IPS DF 4.7 (cell line): ENCODE data around the gene SLC8A3.

Experiments
- DNase-seq: peaks from one replicate; pipeline ENCODE4 v3.0.0-alpha.2; 2013; ENCODE audit warnings: low spot score; ENCODE audit errors: extremely low read depth

SLC8A3 gene

DNA sequence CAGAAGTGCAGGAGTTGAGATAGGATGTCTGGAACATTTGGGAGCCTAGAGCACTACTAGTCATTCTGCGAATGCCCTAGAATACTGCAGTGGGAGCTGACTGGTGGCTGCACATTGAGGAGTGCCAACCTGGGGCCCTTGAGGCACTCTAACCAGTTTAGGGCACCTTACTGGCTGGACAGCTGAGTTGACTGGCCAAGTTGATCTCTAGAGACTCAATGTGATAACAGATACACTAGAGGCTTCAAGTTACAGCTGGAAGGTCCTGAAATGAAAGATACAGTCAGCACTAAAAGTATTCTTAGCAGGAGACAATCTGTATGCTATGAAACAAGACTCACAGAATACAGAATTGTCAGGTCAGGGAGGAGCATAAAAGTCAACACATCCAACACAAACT is 8.0 kb downstream of the SLC8A3 start:
- no peak for DNase-seq

DNA sequence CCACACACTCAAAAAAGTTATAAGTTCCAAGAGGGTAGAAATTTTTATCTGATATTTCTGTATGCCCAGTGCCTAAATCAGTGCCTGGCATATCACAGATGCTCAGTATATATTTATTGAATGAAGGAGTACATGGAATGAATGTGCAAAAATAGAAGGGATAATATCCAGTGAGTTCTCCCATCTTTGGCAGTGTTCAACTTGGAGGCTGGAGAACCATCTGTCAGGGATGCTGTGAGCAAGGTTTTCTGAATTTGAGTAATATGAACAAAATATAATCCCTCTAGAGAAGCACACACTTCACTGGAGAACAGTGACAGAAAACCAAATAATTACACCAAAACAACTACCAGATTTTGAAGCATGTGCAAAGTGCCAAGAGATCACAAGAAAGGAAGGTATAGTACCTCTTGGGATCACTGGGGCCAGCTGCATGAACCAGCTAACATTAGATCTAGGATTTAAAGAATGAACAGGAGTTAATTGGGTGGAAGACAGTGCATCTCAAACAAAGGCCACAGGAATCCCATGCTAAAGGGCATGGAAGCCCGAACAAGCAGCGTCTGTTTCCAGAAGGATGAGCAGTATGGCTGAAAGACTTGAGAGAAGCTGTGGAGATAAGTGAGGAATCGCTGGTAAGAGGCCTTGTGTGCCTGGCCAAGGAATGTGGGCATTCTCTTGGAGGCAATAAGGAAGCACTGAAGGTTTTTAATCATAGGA is 11.5 kb downstream of the SLC8A3 start:
- no peak for DNase-seq

DNA sequence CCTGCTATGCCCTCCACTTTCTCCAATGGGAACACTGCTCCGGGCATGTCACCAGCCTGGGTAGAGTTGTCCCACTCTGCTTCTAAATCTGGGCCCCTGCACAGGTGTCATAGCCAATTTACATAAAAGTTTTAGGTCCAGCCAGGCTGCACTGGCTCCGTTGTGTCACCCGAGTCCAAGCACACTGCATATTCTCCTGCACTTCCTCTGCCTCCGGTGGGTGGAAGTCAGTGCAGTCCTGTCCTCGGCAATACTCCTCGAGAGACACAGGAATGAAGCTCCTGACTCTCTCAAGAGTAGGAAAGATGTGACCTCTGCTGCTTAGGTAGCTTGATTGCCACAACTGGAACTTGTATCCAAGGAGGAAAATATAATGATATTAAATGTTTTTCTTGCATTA is 15.2 kb downstream of the SLC8A3 start:
- no peak for DNase-seq

DNA sequence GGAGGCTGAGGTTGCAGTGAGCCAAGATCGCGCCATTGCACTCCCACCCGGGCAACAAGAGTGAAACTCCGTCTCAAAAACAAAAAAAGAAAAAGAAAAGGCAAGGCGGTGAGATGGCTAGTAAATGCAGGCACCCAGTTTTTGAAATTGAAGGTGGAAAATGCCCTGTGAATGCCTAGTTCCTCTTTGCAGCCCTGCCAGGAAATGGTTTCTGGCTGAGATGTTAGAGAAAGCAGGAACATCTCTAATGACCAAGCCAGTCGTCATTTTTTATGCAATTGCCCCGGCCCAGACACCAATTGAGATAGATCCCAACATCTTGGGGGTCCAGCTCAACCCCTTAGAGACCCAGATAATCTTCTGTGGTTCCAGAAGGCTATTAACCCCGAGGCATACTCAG is 17.0 kb downstream of the SLC8A3 start:
- no peak for DNase-seq

DNA sequence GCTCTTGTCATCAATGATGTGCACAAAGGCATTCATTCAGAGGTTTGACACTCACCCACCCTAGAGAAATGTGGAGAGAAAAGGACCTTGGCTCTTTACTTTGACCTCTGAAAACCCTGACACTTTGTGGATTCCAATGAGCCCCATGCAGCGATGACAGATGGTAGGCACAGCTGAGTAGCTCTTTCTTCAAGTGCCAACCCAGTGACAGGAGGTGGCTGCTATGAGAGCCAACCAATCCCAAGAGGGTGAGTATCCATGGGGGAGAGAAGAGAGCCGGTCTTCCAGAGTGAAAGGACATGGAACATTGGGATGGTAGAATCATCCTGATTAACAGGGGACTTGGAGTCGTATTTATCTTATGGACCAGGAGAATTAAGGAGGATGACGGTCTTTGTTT is 17.8 kb downstream of the SLC8A3 start:
- no peak for DNase-seq

DNA sequence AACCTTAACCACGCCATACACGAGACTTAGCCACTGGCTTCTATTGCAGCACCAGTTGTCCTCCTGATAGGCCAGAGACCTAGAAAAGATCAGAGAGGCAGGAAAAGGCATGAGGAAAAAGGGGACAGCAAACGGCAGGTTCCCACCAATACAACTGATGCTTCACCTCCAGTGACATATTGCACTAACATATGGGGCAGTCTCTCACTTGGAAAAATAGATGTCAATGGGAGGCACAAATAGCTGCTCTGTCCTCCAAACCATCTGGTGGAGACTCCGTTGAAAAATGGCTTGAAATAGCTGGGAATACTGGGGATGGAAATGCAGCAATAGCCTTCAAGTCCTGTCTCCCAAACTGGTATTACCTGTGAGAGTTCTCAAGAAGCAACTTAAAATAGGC is 20.3 kb downstream of the SLC8A3 start:
- DNase-seq, result no peak

DNA sequence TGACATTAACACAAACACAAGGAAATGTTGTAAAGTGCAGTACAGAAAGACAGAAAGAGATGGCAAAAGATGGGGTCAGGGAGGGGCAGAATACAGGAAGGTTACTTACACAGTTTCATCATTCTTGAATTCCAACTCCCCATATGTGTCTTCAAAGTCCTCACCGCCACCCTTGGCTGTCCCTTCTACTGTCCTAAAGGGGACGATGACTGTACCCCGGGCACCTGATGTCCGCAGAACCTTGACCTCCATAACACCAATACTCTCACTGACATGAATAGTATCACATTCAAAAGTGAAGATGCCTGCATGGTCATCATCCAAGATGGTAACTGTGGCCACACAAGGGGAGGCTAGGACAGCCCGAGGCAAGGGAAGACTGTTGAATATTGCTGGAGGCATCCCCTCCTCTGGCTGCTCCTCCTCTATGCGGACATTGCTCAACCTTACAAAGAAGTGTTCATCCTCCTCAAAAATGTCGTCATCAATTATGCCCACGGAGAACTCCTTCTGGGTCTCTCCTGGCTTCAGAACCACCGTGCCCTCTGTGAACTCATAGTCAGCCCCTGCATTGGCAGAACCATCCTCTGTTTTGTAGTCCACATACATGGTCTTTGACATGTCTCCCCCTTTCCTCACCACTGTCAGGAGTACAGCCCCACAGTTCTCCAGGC is 22.1 kb downstream of the SLC8A3 start:
- DNase-seq, result no peak

DNA sequence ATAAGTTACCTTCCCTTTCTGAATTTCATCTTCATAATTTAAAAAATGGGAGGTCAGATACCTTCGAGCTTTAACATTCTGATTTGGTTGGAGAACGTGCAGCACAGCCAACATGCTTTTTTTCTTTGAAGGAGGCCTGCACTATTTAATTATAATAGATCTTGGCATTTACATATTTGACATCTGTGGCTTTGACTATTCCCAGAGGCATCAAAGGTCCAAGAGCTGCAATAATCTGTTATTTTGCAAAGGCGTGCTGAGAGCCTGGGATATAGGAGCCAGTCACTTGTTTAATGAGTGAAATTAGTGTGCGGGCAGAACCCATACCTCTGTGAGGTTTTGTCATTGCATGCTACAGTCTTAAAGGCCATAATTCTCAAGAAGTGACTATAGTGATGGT is 26.4 kb downstream of the SLC8A3 start:
- no peak for DNase-seq

DNA sequence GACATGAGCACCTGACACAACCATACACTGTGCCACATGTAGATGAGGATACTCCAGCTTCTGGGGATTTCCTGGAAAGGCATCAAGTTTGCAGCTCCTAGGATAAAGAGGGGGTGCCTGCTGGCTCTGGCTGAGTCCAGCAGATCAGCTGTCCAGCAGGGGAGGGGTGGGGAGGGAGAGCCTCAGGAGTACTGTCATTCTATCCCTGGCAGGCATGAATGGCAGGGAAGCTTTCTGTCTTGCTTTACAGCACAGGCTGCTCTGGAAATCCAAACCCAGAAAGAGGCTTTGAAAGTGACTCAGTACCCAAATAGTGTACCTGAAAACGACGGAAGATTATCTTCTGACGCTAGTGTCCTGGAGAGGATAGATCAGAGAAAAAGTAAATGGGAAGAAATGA is 32.2 kb downstream of the SLC8A3 start:
- DNase-seq, result no peak

DNA sequence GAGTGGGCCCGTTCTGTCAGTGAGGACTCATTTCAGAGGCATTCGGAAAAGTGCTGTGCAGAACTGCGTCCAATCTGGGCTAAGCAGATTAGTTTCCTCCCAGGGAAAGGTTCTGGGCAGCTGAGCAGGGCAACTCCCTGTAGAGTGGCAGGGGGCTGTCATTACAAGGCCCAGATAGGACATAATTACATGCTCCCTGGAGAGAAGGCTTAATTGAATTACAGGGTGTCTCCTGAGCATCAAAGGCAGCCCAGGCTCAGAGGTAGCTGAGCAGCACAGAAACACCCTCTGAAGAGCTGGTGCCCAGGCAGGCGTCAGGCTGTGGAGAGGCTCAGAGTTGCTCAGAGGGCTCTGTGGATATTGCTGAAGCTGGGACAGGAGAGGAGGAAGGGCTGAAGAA is 36.0 kb downstream of the SLC8A3 start:
- DNase-seq, result no peak

DNA sequence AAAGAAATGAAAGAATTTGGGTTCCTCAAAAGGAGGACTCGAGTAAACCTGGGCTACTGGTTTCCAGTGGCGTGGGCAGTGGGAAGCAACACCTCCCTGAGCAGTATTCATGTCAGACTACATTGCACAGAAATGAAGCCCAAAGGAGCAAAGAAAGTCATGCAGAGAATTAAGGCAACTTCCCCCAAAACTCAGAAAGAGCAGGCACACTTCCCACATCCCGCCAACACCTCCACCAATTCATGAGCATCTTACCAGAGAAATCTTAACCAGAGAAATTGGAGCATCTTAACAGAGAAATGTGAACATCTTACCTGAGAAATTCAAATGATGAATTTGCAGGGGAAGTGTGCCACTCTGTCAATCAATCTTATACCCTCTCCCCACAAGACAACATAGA is 36.7 kb downstream of the SLC8A3 start:
- no peak for DNase-seq

DNA sequence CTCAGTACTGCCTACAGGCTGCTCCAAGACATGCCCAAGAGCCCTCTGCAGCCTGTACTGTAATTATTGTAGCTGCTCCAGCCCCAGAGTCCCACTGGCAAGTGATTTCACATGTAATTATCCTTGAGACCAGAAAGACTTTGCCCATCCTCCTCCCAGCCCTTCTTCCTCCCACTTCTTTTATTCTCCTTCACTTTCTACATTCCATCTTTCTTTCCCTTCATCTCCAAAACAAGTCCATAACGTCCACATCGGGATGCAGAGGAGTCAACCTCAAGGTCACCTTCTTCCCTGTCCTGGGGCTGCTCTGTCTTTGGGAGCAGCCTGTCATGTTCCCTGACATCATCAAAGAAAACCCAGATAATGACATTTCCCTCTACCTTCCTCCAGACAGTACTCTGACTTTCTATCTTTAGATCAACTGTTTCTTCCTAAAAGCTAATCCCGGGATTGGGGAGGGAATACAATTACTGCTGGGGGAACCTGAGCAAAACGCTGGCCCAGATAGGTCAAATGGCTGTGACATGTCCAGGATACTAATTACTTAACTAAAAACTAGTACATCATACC is 39.1 kb downstream of the SLC8A3 start:
- DNase-seq, result no peak

DNA sequence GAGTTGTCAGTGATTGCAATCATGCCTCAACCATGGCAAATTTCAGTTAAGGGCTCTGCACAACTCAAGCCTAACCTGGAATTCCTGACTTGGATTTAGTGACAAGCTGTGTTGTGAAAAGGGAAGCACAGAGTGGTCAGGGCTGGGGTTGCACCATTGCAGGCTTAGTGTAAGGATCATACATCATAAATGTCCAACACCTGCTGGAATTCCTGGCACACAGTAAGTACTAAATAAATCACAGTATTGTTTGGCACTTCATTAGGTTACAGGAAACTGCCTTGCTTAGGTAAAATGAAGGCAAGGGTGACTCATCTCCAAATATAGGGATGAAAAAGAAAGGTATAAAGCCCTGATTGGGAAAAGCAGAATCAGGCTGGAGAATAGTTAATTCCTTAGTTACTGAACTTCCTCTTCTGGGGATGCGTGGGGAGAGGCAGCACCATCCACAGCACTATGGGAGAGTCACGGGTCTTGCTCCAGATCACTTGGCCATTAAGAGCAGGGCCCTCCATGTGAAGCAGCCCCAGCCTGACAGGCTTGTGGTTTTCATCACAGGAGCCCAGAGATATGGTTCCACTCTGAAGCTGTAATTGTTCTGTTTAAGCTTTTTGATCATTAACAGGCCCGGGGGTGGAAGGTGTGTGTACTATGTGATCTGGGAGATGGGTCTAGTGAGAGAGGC is 39.7 kb downstream of the SLC8A3 start:
- no peak for DNase-seq

DNA sequence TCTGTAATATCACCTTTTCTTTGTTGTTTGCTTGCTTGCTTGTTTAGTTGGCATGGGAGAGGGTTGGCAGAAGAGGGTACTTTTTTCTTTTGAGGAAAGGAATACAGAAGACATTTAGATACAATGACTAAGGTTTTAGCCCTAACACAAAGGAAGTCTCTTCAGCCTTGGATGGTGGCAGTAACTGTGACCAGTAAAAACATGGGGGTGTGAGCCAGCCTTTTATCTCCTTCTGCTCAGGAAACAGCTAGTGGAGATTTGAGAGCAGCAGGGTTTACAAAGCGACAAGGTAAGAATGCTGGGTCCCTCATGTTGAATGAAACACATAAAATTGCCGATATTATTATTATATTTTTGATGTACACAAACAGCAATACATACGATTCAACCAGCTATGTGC is 40.4 kb downstream of the SLC8A3 start:
- DNase-seq, result no peak

DNA sequence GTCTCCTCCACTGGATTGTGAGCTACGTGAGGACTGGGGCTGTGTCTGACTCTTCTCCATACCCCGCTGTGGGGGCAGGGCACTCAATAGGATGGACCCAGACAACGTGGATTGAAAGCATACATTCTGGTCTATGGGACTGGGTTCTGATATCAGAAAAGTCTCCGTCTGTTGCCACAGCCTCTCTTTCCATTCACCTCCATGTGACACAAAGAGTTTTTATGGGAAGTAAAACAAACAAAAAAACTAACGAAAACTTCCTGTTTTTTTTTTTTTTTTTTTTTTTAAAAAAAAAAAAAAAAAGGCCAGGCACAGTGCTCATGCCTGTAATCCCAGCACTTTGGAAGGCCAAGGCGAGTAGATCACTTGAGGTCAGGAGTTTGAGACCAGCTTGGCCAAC is 44.7 kb downstream of the SLC8A3 start:
- DNase-seq, result no peak

DNA sequence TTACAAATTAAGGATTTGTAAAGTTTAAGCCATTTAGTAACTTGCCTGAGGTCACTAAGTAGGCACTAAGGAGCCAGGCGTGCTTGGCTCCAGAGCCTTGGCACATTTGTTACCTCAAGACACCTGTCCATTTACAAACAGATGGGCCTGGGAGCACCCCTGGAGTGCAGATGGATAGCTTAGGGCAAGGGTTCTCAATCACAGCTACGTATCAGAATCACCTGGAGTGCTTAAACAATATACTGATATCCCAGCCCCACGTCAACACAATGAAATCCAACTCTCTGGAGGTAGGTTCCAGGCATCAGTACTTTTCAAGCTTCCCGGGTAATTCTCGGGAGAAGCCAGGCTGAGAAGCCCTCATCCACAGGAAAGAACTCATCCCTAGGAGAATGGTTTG is 45.4 kb downstream of the SLC8A3 start:
- DNase-seq, result no peak

DNA sequence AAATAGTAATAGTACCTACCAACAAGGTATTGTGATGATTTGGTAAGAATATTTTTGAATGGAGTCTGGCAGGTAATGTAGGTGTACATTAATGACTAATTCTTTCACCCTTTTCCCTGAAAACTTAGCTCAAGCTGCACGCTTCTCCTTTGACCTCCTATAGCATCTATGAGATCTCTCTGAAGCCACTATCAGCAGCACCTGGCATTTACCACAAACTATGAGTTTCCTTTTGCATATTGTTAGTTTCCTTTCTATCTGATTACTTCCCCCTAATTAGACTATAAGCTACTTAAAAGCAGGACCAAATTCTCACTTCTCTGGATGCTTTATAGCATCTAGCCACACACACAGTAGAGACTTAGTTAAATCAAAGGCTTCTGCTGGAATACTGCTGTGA is 48.1 kb downstream of the SLC8A3 start:
- no peak for DNase-seq

DNA sequence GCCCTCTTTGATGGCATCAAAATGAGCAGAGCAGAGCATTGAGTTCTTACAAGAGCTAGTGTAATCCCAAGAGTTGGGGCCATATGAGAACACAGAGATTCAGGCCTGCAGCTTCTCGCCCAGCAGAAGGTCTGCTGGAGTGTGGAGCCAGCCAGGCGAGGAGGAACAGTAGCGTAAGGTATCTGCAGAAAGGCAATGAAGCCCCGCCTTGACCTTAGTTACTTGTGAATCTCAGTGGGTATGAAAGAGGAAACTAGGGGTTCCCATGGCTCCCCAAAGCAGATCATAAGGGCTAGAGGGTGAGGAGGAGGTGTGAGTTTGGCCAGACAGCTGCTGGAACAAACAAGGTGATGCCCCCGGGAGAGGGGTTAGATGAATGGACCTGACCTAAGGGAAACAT is 49.4 kb downstream of the SLC8A3 start:
- no peak for DNase-seq

DNA sequence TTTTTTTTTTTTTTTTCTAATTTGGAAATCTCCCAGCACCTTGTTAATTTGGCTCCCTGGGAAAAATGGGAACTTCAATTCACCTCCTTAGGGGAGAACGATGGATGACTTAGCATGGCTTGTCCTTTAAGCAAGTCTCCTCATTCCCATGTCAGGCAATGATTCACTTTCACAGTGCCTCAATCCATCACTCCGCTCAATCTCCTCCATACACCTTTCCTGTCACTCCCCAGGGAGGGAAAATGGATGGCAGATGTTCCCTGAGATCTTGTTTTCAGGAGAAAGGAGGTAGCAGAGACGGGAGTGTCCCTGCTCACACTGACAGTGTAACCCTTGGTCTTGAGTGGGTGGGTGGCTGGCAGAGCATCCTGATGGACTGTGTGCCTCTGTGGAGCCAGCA is 51.0 kb downstream of the SLC8A3 start:
- no peak for DNase-seq

DNA sequence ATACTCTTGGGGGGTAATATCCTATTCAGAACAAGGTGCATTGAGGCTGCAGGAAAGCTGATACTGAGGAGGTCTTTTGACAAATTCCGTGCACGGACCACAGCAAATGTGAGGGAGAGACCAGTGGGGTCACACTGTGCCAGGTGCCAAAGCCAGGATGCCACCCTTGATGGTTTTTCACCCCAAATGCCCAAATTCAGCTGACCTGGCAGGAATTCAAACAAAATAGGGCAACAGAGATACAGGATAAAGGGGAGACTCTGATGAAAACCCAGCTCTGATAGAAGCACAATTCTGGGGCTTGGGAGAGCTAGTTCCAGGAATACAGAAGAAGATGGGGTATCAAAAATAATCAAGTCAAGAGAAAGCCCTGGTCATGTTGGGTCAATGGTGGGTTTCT is 55.3 kb downstream of the SLC8A3 start:
- DNase-seq, result no peak

DNA sequence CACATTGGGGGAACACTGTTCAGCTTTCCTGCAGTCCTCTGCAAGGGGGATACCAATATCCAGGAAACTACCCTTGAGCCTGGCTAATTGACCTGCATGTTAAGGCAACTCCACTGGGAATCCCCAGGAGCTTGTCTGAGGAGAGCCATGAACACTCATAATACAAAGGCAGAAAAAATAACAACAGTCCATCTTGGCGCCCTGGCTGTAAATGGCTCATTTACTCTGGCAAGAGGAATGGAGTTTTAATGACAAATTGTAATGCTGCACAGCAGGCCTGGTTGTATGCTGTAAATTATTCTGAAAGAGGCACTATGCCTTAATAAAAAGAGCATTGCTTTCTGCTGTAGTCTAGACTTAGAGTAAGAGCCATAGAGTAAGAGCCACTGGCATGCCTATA is 58.3 kb downstream of the SLC8A3 start:
- no peak for DNase-seq

DNA sequence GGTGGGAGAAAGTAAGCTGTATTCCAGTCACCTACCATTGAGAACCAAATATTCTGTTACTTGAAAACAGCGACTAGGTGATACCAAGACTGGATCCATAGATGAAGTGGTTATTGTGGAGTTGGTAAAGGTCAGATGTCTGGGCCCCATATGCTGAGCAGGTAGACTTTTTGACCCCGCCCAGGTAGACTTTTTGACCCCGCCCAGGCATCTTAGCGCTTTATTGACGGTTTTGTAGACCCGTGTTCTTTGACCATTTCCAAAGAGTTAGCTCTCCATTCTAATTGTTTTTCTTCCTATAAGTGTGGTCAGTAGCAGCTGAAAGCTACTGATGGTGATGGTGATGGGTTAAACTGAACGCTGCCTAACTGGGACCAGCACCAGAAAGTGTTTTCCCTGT is 61.6 kb downstream of the SLC8A3 start:
- DNase-seq, result no peak

DNA sequence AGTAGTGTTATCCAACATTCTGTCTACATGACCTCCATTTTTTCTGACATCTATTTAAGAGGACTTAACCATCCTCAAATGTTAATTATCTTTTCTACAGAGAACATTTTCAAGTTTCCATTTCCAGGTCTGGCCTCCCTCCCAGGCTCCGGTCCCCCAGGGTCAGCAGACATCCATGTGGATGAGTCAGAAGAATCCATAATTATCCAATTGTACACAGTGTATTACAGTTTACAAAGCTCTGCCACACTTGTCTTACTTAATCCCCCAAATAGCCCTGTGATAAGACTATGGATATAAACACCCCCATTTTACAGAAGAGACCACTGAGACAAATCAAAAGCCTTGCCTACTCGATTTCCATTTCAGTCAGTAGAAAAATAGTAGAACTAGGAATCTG is 65.0 kb downstream of the SLC8A3 start:
- no peak for DNase-seq
